LoVo (cell line): ENCODE results near the gene DPYD.

Experiments
- DNase-seq: peaks from one replicate; pipeline ENCODE4 v3.0.0-alpha.2; 2016; ENCODE audit warnings: low spot score

The DPYD gene

DNA sequence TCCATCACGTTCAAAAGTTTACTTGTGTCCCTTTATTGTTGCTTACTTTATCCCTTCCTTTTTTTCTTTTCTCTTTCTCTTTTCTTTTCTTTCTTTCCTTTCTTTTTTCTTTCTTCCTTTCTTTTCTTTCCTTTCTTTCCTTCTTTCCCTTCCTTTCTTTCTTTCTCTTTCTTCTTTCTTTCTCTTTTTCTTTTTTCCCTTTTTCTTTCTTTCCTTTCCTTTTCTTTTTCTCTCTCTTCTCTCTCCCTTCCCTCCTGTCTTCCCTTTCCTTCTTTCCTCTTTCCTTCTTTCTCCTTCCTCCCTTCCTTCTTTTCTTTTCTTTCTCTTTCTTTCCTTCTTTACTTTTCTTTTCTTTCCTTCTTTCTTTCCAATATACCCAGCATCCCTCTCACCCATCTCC, 391.2 kb downstream of the DPYD start:
- no peak for DNase-seq

DNA sequence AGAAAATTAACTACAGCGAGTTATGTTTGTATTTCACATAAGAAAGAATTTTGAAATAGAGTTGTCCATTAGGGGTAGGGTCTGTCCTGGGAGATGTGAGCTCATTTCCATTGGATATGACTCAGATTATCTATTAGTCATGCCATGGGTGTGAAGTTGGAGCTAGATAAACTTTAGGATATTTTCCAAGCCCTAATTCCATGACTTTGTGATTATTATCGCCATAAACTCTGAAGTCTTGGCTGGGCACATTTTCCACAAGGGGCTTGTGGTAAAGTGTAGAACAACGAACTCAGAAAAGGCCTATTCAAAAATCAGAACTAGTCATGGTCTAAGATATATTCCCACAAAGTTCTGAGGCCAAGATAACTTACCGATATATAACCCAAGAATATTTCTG, 396.6 kb downstream of the DPYD start:
- DNase-seq, result no peak

DNA sequence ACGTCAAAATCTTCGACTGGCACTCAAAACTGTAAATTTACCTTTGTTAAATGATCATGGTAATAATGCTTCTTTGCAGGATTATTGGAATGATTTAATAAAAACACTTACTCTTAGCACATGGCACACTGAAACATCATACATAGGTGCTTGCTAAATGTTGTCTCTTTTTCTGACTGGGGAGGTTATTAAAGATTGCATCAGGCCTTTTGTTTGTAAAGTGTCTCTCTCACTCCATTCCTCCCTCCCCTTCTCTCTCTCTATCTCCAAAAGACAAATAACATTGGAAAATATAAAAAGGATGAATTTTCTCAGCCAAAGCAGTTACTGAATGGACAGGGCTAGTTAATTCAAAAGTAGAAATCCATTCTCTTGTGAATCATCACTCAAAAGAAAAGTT, 404.2 kb downstream of the DPYD start:
- no peak for DNase-seq

DNA sequence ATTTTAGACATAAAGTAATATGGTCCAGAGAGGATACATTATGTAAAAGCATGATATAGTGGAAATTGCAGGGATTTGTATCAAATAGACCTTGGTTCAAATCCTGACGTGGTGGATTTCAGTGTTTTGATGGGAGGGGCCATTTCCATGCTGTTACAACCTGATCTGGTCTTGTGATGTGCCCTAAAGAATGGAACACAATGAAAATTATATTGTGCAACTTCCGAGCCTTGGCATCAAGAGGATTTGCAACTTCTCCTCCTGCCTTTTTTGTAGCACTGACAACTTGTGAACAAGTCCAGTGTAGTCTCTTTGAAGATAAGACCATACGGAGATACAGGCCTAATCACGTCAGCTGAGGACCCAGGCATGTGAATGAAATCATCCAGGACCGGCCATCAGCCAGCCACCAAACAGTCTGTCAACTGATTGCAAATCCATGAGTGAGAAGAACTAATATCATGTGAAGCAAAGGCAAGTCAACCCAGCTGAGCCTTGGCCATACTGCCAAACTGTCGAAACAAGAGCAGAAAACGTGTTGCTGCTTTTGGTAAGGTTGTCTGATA, 412.1 kb downstream of the DPYD start:
- DNase-seq, result no peak

DNA sequence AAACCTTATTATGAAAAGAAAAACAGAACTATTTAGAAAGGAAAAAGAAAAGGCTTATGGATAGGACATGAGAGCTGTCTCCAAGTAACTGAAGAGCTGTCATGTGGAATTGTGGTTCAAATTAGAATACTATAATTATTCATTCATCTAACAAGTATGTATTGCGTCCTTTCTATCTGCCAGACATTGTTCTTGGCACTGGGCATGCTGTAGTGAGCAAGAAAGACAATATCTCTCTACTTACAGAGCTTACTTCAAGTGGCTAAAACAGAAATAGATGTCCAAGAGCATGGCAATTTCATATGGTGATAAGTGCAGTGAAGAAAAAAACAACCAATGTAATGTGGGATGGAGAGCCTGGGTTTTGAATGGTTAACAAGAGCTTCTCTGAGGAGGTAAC, 413.0 kb downstream of the DPYD start:
- DNase-seq, result no peak

DNA sequence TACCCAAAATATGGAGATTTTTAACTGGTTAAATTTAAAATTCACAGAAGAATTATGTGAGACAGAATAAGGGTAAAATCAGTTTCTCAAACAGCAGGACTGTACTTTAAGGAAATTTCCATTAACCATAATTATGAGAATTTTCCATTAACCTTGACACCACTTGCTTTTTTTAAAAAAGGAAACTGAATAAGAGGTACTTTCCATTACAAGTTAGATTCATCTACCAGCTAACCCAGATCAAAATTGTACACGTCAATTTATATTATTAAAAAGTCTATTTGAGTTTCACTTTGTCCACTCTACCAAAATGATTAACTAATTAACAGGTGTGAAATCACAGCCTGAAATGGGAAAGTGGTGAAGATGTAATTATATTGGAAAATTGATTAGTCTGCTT, 414.5 kb downstream of the DPYD start:
- no peak for DNase-seq

DNA sequence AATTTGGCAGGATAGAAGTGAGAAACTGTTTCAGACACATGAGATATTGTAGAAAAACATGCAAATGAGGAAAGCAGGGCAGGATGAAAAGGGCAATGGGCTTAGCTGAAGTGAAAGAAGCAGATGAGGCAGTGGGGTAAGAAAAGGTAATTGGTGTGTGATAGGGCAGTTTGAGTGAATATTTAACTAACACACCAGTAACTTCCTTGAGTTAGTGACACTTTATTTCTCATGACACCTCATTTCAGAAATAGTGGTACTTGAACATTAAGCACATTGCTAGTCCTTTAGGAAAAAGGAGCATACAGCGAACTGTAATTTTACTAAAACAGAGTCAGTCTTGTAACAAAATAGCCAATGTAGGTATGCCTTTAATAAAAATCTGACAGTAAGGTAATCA, 415.0 kb downstream of the DPYD start:
- DNase-seq, result no peak

DNA sequence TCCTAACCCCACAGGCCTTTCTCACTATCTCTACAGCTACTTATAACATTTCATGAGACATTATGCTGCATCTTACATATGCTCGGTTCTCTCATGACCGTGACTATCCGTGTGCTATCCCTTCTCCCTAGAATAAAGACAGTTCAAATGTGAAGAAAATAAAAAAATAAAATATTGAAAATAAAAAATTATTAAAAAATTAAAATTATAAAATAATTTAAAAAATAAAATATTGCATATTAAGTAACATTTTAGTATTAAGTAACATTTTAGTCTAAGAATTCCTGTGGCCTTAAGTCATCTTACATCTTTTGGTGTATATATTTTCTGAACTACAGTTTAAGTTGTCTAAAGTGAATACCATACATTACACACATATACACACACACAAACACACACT, 415.5 kb downstream of the DPYD start:
- no peak for DNase-seq

DNA sequence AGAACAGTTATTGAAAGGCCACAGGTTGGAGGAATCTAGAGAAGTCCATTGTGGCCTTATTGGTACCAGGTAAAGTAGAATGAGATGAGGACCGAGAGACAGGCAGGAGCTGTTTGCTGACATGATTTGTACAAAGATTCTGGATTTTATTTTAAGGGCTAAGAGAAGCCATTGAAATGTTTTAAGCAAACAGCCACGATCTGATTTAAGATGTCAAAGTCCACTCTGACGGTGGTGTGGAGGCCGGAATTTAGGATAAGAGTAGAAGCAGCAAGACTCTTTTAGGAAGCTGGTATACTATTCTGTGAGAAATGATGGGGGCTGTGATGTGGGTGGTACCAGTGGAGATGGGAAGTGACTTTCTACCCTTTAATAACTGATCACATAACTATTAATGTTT, 418.5 kb downstream of the DPYD start:
- DNase-seq, result no peak

DNA sequence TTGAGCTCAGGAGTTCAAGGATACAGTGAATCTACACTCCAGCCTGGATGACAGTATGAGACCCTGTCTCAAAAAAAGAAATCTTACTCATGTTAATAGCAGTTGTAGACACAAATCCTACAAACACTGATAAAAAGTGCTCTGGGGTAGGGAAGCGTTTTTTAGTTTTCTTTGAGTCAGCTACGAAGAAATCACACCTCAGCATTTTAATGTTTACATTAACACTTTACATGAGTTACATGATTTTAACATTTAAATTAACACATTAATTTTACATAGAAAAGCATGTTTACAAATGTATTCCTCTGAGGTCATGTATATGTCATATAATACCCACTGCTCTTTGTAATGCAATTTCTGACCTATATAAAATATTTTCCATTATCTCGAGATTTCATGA, 419.2 kb downstream of the DPYD start:
- no peak for DNase-seq

DNA sequence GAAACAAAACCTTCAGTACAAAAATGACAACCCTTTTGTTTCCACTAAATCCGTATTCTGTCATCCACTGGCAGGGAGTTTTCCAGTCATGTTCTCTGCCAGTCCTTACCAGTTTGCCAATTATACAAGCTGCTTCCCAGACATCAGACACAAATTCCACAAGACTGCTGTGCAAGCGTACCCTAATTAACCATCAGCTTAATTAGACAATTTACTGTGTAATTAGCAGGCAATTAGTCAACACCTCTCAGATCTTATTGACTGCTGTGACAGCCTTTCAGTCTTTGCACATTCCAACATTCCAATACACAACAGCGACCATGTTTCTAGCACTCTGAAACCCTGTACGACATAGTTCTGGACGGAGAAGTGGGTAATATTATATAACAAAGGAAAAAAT, 420.1 kb downstream of the DPYD start:
- no peak for DNase-seq

DNA sequence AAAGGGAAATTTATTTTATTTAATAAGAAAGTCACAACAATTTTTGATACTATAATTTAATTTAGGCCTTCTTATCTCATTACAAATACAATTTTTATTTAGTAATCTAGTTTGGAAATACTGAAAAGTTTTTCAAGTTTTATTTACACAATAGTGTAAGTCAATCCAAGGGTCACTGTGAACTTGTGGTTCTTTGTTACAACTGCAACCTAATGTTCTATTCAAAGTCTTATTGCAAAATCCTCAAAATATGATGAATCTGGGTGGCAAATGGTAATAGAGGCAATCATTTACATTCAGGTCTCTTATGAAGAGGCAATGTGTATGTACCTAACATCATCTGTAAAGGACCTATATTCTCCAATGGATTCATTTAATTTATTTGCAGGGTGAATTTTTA, 421.2 kb downstream of the DPYD start:
- DNase-seq, result no peak

DNA sequence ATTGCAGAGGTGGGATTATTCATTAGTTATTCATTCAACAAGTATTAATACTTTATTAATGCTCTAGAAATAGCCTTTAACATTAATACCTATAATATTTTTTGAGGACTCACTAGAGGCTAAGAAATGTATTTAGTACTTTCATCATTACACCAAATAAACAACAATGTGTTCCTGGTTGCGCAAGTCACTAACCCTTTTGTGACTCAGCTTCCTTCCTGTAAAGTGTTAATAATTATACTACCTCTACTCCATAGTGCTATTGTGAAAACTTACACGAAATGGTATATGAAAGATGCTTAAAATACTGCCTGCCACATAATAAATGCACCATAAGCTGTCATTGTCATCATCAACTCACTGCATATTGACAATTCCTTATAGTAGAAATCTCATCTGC, 431.0 kb downstream of the DPYD start:
- DNase-seq, result peak; percentile 47

DNA sequence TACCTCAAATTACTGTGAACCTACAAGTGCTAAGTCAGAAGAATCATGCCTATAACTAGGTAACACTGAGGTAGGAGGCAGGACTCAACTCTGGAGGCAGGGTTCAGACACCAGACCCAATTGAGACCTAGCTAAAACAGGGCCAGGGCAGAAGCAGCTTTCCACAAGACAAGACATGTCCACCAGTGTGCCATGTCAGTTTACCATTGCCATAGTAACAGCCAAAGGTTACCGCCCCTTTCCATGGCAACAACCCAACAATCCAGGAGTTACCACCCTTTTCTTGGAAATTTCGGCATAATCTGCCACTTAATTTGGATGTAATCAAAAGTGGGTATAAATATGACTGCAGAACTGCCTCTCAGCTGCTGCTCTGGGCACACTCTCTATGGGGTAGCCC, 432.3 kb downstream of the DPYD start:
- no peak for DNase-seq

DNA sequence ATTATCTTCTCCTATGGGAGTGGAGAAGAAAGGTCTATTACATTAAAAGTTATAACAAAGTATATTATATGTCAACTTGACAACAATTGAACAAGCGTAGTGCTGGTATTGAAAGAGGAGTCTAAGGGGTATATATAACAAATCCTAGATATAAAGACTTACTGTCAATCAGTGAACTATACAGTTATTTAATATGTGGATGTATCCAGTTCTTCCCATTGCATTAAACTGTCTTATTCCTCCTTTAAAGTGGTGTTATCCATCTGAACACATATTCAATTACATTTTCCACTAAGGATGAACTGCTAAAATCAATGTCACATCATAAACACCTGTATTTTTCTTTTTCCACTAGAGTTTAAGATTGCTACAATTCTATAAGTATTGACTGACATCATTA, 438.8 kb downstream of the DPYD start:
- DNase-seq, result no peak

DNA sequence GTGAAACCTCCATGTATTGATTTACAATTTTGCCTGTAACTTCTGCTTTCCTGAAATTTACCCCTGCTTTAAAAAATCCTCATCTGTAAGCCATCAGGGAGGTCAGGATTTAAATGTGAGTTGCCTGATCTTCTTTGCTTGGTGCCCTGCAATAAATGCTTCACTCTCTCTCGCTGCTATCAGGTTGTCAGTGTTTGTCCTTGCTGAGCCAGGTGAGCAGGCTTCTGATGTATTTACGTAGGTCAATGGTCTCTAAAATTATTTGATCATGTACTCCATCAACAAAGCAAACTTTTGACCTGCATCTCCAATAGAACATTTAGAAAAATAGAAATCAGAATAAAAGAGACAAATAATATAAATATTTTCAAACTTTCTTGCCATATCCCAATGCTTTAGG, 453.4 kb downstream of the DPYD start:
- DNase-seq, result no peak

DNA sequence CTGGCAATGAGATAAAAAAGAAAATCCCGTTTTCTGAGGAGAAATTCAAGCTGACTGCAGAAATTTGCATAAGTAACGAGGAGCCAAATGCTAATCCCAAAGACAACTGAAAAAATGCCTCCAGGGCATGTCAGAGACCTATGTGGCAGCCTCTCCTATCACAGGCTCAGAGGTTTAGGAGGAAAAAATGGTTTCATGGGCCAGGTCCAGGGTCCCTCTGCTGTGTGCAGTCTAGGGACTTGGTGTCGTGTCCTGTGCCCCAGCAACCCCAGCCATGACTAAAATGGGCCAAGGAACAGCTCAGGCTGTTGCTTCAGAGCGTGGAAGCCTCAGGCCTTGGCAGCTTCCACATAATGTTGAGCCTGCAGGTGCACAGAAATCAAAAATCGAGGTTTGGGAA, 456.5 kb downstream of the DPYD start:
- no peak for DNase-seq

DNA sequence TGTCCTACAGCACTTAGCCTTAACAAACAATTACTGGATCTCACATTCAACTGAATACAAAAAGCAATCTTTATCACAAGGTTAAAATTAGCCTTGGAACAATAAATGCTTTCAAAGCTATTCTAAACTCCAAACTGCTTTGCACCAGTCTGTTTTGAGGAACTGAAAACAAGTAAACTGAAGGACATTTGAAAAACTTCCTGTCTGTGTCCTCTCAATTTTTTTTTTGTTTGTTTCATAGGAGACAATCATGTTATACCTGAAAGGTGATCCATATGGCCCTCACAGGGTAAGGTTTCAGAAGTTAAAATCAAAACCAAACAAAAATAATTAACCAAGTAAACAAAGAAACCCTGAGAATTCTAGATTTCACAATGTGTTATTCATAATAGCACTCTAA, 459.1 kb downstream of the DPYD start:
- no peak for DNase-seq

DNA sequence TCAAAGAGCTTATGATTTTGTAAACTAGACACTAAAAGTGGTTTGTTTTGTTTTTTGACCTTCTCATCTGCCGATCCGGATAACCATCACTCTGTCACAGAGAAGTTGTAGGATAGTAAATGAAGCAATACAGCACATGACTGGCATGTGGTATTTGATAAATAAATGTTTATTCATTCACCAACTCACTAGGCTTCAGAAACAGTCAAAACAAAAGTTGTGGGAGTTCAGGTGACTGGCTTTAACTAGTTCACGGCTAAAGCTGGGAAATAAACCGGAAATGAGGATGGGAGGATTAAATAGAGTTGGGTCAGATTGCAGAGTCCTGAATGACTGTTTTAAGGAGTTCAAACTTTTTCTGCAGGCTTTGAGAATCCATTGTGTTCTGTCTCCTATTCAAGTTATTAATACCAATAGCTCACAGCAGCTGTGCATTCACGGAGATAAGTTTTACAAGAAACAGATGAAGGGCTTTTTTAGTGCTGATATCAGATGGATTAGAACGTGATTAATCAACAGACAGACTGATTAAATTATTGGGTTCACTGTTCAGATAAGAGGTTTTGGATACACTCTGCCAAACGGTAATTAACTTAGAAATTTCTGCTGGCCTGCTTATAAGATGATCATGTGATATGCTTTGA, 463.3 kb downstream of the DPYD start:
- DNase-seq, result no peak

DNA sequence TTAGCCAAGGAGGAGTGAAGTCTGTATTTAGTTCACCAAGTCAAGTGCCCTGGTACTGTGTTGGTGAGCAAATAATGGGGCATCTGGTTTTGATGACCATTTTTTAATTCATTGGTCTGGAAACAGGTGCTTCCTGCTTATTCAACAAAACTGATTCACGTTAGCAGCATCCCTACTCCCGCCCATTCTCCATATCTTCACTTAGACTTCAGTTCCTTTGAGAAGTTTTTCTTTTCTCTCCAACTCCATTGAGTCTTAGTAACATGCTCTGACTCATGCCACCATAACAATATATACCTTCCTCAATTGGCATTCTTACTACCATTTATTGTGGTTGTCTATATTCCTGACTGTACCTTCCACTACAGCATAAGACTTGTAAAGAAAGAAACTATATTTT, 468.9 kb downstream of the DPYD start:
- no peak for DNase-seq

DNA sequence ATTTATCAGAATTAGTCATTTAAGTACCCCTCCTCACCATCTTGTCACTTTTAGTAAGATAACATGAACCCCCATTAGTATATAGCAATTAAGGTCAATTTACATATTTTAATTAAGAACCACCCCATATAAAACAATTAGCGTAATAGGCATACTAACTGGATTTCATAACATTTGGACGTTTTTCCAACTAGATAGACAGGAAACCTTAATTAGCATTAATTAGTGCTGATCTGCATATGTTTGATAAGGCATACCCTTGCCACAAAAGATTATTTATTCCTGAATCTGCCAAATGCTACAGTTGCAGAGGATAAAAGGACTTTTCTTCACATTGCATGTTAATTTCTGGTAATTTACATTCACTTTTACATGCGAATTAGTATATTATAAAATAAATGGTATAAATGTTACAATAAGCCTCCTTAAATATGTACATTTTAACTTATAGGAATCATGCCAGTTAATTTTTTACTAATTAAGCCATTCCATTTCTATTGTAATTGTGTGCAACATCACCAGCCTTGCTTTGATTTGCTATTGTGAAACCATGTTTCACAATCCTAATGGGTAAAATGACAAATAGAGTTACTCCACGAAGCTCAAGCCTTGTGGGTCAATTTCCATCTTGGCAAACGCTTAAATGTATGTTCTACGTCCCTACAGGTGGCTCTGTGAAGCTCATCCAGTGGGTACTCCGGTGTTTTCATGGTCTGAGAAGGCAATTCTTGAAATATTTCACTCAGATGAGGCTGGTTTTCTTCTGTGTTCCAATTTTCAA, 469.6 kb downstream of the DPYD start:
- DNase-seq, result no peak

DNA sequence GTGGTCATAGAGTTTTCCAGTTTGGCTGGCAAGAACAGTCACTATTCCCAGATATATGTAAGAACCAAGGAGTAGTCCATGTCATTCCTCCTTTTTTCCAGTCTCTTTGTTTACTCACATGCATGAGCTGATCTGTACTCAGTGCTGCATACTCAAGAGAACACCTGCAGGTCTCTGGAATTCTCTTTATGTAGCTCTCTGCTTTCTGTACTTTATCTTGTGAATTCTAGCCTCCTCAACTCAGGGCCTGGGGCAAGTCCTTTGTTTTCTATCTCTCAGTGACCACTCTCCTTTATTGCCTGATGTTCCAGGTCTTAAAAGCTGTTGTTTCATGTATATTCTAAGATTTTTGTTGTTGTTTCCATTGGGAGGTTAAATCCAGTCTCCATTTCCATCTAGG, 478.9 kb downstream of the DPYD start:
- no peak for DNase-seq

DNA sequence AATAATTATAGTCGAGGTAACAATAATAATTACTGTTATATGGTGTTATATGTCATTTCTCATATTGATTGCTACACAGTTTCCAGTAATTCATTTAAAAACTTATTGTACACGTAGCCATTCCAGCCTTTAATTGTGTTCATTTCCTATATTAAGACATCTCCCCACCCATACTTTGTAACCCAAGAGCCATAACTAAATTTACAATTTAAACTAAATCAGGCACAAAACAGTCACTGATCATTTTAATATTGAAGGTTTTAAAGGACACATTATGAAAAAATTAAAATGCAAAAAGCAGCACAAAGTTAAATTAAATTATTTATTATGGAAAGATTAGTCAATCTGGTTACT, 487.0 kb downstream of the DPYD start:
- DNase-seq, result no peak
